GM21367 (cell line): ENCODE measurements around the gene TMEM213.
"Not testable (repeated sequence)": the region's sequence is repeated elsewhere in the genome, so short reads cannot be mapped to it uniquely, and the experiment has no call there.

ENCODE experiments used
- ATAC-seq: cut with Tn5 transposase; IDR thresholded peaks from one replicate; pipeline ENCODE4 v1.9.1; 2021; ENCODE audit not compliant: unreplicated experiment

The TMEM213 gene

DNA sequence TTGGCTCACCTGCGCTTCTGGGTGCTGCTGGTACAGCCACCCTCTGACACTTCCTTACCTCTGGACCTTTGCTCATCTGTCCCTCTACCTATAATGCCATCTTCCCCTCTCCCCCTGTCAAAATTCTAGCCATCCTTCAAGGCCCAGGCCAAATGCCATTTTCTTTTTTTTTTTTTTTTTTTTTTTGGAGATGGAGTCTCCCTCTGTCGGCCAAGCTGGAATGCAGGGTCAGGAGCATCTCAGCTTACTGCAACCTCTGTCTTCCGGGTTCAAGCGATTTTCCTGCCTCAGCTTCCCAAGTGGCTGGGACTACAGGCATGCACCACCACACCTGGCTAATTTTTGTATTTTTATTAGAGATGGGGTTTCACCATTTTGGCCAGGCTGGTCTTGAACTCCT lies 748 bp upstream of the TMEM213 start:
- not testable (repeated sequence) for ATAC-seq

GRCh38 chr7:138798836-138799235 lies 1.0 kb downstream of the TMEM213 start:
- ATAC-seq, result no peak

GRCh38 chr7:138799336-138800000 lies 1.7 kb downstream of the TMEM213 start:
- ATAC-seq, result no peak

- ATAC-seq, result no peak
Measured at GRCh38 chr7:138801256-138801655, 3.5 kb downstream of the TMEM213 start.

DNA sequence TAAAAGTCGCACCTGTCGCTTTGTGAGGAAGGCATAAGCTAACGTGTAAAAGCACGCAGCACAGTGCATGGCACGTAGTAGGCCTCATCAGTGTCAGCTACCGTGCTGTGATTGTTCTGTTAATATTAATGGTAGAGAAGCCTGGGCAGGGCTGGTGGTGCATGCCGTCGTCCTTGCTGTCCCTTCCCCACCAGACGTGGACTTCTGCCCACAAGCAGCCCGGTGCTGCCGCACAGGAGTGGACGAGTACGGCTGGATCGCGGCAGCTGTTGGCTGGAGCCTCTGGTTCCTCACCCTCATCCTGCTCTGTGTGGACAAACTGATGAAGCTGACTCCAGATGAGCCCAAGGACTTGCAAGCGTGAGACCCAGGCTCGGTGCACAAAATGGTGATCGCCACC lies 4.9 kb downstream of the TMEM213 start:
- no peak for ATAC-seq

DNA sequence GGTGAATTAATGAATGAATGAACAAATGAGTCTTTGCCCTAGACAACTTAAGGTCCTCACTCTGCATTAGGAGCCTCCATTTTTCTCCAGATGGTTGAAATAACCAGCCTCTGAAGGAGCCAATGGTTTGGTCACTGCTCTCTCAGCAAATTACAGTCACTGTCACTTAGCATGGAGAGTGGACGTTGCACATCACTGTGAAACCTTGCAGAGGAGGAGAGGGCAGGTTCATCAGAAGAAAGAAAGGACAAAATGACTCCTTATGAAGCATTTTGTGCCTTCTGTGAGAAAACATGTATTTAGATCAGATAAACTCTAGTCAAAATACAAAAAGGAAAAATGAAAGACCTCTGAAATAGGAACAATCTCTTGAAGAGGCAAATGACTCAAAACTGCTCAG lies 6.8 kb downstream of the TMEM213 start:
- ATAC-seq, result no peak

DNA sequence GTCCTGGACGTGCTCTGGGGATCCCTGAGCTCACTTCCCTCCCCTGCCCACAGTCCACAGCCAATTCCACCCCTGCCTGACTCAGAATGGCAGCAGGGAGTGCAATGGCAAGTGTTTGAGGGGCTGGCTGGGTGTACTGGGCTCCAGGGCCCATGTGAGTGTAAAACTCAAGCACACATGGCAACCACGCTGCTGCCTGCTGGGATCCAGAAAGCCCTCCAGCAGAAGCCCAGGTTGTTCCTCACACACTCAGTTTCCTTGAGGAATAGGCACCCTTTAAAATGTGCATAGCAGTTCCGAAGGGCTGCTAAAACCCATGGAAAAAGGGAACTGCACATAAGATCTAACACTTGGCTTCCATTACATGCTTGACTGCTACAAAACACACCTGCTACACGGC lies 11.6 kb downstream of the TMEM213 start:
- no peak for ATAC-seq

- ATAC-seq, result not testable (repeated sequence)
Measured at GRCh38 chr7:138811327-138811726, 13.5 kb downstream of the TMEM213 start.

GRCh38 chr7:138813945-138814344 lies 16.2 kb downstream of the TMEM213 start:
- ATAC-seq, result no peak

- ATAC-seq, result no peak
Measured at GRCh38 chr7:138814816-138815332, 17.1 kb downstream of the TMEM213 start.

- ATAC-seq, result no peak
Measured at GRCh38 chr7:138816650-138817049, 18.9 kb downstream of the TMEM213 start.

DNA sequence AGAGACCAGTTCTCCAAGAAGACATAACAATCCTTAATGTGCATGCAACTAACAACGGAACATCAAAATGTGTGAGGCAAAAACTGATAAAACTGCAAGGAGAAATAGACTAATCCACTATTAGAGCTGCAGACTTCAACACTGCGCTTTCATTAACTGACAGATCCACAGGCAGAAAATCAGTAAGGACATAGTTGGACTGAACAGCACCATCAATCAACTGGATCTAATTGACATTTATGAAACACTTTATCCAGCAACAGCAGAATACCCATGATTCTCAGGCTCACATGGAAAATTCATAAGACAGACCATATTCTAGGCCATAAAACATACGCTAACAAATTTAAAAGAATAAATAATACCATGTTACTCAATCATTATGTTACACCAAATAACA lies 21.8 kb downstream of the TMEM213 start:
- ATAC-seq, result no peak

DNA sequence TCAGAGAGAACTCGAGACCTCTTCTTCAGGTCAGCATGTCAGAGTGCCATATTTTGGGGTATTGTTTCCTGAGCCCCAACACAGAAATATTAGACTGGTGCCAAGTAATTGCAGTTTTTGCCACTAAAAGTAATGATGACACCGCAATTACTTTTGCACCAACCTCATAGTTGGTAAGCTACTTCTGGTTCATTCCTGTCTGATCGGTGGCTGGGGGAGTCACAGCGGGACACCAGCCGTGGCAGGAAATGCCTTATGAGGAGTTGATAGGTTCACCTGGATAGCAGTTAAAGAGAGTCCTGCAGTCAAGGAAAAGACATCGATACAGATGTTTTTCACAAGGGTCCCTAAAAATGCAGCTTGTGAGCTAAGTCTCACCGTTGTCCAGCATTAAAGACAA lies 24.1 kb downstream of the TMEM213 start:
- ATAC-seq, result no peak

DNA sequence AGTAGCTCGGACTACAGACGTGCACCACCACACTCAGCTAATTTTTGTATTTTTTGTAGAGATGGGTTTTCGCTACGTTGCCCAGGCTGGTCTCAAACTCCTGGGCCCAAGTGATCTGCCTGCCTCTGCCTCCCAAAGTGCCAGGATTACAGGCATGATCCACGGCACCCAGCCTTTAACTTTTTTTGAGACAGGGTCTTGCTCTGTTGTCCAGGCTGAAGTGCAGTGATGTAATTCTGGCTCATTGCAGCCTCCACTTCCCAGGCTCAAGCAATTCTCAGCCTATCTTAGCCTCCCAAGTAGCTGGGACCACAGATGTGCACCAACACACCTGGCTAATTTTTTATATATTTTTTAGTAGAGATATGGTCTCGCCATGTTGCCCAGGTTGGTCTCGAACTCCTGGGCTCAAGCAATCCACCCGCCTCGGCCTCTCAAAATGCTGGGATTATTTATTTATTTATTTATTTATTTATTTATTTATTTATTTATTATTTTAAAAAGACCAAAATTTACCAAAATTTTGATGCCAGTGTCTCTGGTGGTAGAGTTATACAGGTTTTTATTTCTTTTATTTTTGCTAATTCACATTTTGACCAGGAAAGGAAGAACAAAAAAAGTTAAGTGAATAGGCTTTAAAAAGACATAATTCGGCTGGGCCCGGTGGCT lies 25.2 kb downstream of the TMEM213 start:
- no peak for ATAC-seq

- no peak for ATAC-seq
Measured at GRCh38 chr7:138825049-138825721, 27.4 kb downstream of the TMEM213 start.

GRCh38 chr7:138828302-138828701 lies 30.5 kb downstream of the TMEM213 start:
- no peak for ATAC-seq

GRCh38 chr7:138829335-138829734 lies 31.5 kb downstream of the TMEM213 start:
- no peak for ATAC-seq

DNA sequence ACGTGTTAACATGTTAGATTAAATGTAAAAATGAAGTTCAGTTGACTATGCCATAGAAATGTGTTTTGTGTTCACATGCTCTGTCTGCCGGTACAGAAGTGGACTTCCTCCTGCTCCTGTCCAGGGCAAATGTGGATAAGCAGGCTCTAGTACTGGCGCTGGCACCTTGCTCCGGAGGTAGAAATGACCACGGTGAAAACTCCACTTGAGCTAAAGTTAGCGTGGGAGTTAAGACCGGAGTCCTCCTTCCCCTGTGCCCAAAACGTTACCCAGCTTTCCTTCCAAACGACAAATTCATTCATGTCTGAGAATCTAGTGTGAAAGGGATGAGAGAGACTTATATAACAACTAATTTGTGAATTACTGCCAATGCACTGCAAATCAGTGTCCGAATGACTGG lies 35.2 kb downstream of the TMEM213 start:
- ATAC-seq, result no peak

DNA sequence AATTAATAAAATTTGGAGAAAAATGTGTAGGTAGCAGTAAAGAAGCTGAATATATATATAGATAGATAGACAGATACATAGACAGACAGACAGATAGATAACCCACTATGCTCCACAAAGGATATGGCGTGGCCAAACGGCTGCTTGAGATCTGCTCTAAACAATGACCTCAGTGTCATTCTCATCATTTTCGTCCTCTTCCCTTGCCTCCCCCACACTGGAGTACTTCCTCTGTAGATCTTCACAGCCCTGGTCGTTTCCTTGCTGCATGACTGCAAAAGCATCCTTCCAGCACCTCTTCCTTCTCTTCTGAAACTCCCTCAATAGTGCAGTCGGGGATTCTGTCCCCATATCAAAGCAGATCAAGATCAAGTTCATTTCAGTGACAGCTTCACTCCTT lies 35.8 kb downstream of the TMEM213 start:
- ATAC-seq, result no peak

DNA sequence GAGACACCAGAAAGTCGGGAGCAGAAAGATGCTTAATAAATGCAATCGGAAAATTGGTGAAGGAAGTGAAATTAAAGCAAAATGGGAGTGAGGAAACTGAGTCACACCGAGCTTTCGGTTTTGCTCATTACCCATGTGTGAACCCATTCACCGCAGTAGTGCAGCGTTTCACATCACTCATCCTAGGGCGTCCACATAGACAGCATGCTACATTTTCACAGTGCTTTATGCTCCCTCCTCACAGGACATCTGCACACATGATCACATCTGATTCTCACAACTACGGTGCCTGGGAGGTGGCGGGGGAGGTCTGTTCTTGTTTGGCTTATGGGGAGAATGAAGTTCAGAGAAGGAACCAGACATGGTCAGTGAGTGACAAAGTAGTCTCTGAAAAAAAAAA lies 36.8 kb downstream of the TMEM213 start:
- no peak for ATAC-seq

DNA sequence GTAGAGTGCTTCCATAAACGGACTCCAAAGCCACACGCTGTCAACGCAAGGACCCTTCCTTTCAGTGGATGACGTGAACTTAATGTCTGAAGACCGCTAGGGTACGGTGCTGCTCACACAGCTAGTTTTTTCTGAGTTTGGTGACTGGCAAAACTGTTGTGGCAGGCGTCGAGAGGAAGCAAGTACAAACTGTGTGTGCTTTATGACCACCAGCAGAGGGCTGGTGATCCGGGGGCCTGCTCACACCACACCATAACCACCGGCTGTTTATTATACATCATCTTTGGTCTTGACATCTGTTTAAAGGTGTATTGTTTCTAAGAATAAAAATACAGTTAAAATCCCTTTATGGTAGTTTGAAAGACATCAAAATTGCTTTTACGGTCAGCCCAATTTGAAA lies 37.3 kb downstream of the TMEM213 start:
- ATAC-seq, result no peak

DNA sequence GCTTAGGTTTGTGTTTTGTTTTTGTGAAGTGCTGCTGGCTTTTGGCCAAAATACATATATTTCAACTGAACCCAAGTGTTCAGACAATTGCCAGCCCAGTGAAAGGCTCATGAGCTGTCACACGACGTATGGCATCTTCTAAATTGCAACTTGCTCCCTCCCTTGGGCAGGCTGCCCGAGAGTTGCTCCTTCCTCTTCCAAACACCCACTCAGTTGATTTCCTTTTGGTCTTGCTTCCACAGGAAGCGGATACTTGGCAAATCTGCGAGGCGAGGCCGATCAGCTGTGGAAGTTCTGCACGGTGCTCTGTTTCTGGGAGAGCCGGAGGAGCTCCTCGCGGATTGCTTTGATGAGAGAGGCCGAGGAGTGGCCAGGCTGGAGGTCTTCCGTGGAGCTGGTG lies 39.8 kb downstream of the TMEM213 start:
- no peak for ATAC-seq
